Measurements from ENCODE around the gene ATP5F1E. TPM values are rescaled to one million over a fixed set of nuclear protein-coding genes. Genes with fewer than 3 reads are reported as not detected.

ATP5F1E gene
- total RNA-seq, 1 donor from 2014 or later = 28.2 TPM

DNA sequence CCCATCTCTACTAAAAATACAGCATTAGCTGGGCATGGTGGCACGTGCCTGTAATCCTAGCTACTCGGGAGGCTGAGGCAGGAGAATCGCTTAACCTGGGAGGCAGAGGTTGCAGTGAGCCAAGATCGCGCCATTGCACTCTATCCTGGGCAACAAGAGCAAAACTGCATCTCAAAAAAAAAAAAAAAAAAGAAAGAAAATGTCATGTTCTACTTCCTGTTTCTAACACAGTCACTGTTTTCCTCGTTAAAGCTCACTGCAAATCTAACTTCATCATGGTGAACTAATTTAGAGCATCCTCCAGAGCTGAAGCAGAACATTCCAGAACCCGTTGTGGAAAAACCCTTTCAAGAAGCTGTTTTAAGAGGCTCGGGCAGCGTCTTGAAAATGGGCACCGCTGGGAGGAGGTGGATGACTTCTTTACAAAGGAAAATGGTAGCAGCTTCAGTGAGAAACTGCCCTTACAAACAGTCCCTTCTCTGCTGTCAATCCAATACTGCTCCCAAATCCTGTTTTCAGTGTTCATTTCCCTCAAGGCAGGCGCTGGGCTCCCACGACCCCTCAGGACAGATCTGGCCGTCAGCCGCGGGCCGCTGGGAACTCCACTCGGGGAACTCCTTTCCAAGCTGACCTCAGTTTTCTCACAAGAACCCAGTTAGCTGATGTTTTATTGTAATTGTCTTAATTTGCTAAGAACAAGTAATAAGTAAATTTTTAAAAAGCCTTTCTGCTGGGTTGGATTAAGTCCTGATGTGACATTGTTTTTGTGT lies 37.6 kb downstream of the ATP5F1E start:
- H3K9me3 ChIP-seq (ENCODE audit: control insufficient read depth in 3 of 3, low read length in 3 of 3) = no peaks in the 10 kb centered on the region
- H3K4me3 ChIP-seq (ENCODE audit: low read length in 3 of 3) = no peak overlapping the region
- H3K27me3 ChIP-seq (ENCODE audit: control insufficient read depth in 3 of 3, insufficient read depth in 3 of 3, low read length in 3 of 3) = no peaks in the 10 kb centered on the region
- H3K4me1 ChIP-seq (ENCODE audit: control insufficient read depth in 3 of 3, insufficient read depth in 3 of 3, low read length in 3 of 3) = peaks cover 5 to 9% (median 8%) of the 10 kb centered on the region in 3 donors
- H3K27ac ChIP-seq (ENCODE audit: low read depth, low read length) = no peak overlapping the region
- H3K9ac ChIP-seq (ENCODE audit: low read depth in 1 of 3, low read length in 3 of 3) = no peak overlapping the region
- H3K36me3 ChIP-seq (ENCODE audit: control insufficient read depth in 3 of 3, insufficient read depth in 3 of 3, low read length in 3 of 3) = peaks cover 70 to 82% (median 78%) of the 10 kb centered on the region in 3 donors

DNA sequence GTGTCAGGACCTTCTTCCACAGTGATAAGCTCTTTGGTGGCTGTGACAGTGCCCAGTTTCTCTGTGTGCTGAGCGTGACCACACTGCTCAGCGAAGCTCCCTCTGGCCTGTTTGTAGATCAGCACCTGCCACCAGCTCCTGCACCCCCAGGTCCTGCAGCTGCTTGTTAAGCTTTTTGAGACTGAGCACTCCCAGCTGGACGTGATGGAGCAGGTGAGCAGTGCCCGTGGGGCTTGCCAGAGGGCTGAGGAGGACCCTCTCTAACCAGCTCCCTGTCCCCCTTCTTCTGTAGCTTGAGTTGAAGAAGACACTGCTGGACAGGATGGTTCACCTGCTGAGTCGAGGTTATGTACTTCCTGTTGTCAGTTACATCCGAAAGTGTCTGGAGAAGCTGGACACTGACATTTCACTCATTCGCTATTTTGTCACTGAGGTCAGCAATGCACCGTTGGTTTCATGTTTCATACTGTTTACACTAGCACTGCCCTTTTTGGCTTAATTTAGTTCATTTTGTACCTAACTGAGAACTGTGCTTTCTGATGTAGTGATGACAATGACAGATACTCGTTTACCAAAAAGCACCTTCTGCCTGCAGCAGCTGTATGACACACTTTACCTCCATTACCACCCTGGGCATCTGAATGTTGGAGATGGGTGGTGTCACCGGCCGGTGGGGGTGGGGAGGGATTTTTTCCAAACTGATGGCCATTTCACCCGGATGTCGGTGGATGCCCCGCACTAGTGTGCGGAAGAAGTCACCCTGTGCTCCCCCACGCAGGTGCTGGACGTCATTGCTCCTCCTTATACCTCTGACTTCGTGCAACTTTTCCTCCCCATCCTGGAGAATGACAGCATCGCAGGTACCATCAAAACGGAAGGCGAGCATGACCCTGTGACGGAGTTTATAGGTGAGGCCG lies 38.5 kb downstream of the ATP5F1E start:
- no peaks in the 10 kb centered on the region for H3K9me3 ChIP-seq (ENCODE audit: control insufficient read depth in 3 of 3, low read length in 3 of 3)
- H3K36me3 ChIP-seq (ENCODE audit: control insufficient read depth in 3 of 3, insufficient read depth in 3 of 3, low read length in 3 of 3) = peaks cover 77 to 87% (median 82%) of the 10 kb centered on the region in 3 donors
- no peak overlapping the region for H3K9ac ChIP-seq (ENCODE audit: low read depth in 1 of 3, low read length in 3 of 3)
- H3K27ac ChIP-seq (ENCODE audit: low read depth, low read length) = no peak overlapping the region
- no peaks in the 10 kb centered on the region for H3K27me3 ChIP-seq (ENCODE audit: control insufficient read depth in 3 of 3, insufficient read depth in 3 of 3, low read length in 3 of 3)
- no peak overlapping the region for H3K4me3 ChIP-seq (ENCODE audit: low read length in 3 of 3)
- peaks cover 5 to 9% (median 8%) of the 10 kb centered on the region in 3 donors for H3K4me1 ChIP-seq (ENCODE audit: control insufficient read depth in 3 of 3, insufficient read depth in 3 of 3, low read length in 3 of 3)

DNA sequence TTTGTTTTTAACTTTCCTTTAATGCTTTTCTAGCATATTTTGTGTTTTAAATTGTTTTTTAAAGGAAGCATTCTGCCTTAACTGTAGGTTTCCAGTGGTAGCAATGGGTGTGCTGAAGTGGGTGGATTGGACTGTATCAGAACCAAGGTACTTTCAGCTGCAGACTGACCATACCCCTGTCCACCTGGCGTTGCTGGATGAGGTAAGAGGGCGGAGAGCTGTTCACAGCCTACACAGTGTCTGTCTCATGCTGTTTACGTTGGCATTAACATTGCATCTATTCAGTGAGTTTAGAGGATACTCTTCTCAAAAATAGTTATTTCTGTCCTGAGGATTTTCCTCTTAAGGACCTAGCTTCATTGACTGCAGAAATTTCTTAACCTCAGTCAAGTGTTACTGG lies 39.2 kb downstream of the ATP5F1E start:
- H3K27ac ChIP-seq (ENCODE audit: low read depth, low read length) = no peak overlapping the region

DNA sequence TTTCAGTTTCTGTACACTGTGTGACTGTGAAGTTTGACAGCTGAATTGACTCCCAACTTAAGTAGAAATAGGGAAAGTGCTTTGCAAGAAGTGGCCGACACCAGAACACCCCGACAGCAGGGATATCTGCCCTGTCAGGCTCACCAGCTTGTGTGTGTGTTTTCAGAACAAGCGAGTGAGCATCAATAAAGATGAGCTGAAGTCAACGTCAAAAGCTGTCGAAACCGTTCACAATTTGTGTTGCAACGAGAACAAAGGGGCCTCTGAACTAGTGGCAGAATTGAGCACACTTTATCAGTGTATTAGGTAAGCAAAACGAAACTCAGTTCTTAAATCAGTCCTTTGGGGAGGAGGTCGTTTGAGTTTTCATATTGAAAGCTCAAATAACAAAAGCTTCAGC lies 40.4 kb downstream of the ATP5F1E start:
- Histone ChIP-seq H3K9ac (ENCODE audit: low read depth in 1 of 3, low read length in 3 of 3) (no peak overlapping the region), H3K27ac (ENCODE audit: low read depth, low read length) (no peak overlapping the region), H3K9me3 (ENCODE audit: control insufficient read depth in 3 of 3, low read length in 3 of 3) (no peaks in the 10 kb centered on the region)

More for the DNA sequence above, 39.2 kb downstream of the ATP5F1E start:
- Histone ChIP-seq H3K36me3 (ENCODE audit: control insufficient read depth in 3 of 3, insufficient read depth in 3 of 3, low read length in 3 of 3) (peaks cover 83 to 89% (median 89%) of the 10 kb centered on the region in 3 donors), H3K9me3 (ENCODE audit: control insufficient read depth in 3 of 3, low read length in 3 of 3) (no peaks in the 10 kb centered on the region), H3K9ac (ENCODE audit: low read depth in 1 of 3, low read length in 3 of 3) (no peak overlapping the region), H3K4me3 (ENCODE audit: low read length in 3 of 3) (no peak overlapping the region), H3K27me3 (ENCODE audit: control insufficient read depth in 3 of 3, insufficient read depth in 3 of 3, low read length in 3 of 3) (no peaks in the 10 kb centered on the region), H3K4me1 (ENCODE audit: control insufficient read depth in 3 of 3, insufficient read depth in 3 of 3, low read length in 3 of 3) (peaks cover 5 to 11% (median 8%) of the 10 kb centered on the region in 3 donors)

DNA sequence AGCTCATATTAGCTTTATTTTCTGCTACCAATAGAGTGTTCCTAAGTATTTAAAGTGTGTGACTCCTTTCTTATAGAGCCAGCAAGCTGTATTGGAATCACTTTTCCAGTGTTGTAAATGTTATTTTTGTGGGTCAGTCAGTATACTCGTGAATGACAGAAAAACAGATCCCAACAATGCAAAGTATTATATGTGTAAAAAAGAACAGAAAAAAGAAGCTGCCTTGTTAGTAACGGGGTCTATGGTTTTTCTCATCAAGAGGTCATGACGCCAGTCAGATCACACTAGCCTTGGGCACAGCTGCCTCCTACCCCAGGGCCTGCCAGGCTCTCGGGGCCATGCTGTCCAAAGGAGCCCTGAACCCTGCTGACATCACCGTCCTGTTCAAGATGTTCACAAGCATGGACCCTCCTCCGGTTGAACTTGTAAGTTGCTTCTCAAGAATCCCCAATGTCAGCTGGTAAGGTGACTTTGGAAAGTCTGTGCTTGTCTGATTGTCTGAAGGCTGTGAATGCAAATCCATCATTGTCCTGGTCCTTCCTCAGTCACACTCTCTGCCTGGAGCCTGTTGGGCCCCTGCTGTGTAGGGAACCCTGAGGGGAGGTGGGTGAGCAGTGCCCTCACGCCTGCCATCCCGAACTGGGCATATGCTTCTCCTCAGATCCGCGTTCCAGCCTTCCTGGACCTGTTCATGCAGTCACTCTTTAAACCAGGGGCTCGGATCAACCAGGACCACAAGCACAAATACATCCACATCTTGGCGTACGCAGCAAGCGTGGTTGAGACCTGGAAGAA lies 41.3 kb downstream of the ATP5F1E start:
- H3K36me3 ChIP-seq (ENCODE audit: control insufficient read depth in 3 of 3, insufficient read depth in 3 of 3, low read length in 3 of 3) = peaks cover 79 to 89% (median 81%) of the 10 kb centered on the region in 3 donors

More for the DNA sequence above, 40.4 kb downstream of the ATP5F1E start:
- no peak overlapping the region for H3K4me3 ChIP-seq (ENCODE audit: low read length in 3 of 3)
- H3K27me3 ChIP-seq (ENCODE audit: control insufficient read depth in 3 of 3, insufficient read depth in 3 of 3, low read length in 3 of 3) = no peaks in the 10 kb centered on the region
- H3K4me1 ChIP-seq (ENCODE audit: control insufficient read depth in 3 of 3, insufficient read depth in 3 of 3, low read length in 3 of 3) = peaks cover 5 to 14% (median 8%) of the 10 kb centered on the region in 3 donors
- peaks cover 82 to 92% (median 90%) of the 10 kb centered on the region in 3 donors for H3K36me3 ChIP-seq (ENCODE audit: control insufficient read depth in 3 of 3, insufficient read depth in 3 of 3, low read length in 3 of 3)

DNA sequence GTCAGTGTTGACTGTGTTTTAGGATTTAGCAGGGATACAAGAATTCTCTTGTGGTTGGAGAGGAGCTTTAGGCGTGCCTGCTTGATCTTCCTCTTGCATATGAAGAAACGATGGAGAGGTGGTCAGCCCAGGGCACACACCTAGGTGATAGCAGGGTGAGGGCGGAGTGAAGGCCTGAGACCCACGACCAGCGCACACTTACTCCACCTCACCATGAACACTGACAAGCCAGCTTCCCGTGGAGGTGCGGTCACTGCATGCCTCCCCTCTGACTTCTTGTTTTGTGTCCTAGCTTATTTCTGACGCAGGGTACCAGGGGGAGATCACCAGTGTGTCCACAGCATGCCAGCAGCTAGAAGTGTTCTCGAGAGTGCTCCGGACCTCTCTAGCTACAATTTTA lies 42.9 kb downstream of the ATP5F1E start:
- peaks cover 65 to 72% (median 68%) of the 10 kb centered on the region in 3 donors for H3K36me3 ChIP-seq (ENCODE audit: control insufficient read depth in 3 of 3, insufficient read depth in 3 of 3, low read length in 3 of 3)
- H3K27me3 ChIP-seq (ENCODE audit: control insufficient read depth in 3 of 3, insufficient read depth in 3 of 3, low read length in 3 of 3) = no peaks in the 10 kb centered on the region
- no peak overlapping the region for H3K4me3 ChIP-seq (ENCODE audit: low read length in 3 of 3)
- H3K9me3 ChIP-seq (ENCODE audit: control insufficient read depth in 3 of 3, low read length in 3 of 3) = no peaks in the 10 kb centered on the region
- H3K9ac ChIP-seq (ENCODE audit: low read depth in 1 of 3, low read length in 3 of 3) = no peak overlapping the region
- H3K4me1 ChIP-seq (ENCODE audit: control insufficient read depth in 3 of 3, insufficient read depth in 3 of 3, low read length in 3 of 3) = peaks cover 14 to 25% (median 17%) of the 10 kb centered on the region in 3 donors
- H3K27ac ChIP-seq (ENCODE audit: low read depth, low read length) = no peak overlapping the region

More for the DNA sequence above, 41.3 kb downstream of the ATP5F1E start:
- peaks cover 7 to 14% (median 10%) of the 10 kb centered on the region in 3 donors for H3K4me1 ChIP-seq (ENCODE audit: control insufficient read depth in 3 of 3, insufficient read depth in 3 of 3, low read length in 3 of 3)
- H3K27ac ChIP-seq (ENCODE audit: low read depth, low read length) = no peak overlapping the region
- H3K9me3 ChIP-seq (ENCODE audit: control insufficient read depth in 3 of 3, low read length in 3 of 3) = no peaks in the 10 kb centered on the region
- no peak overlapping the region for H3K4me3 ChIP-seq (ENCODE audit: low read length in 3 of 3)
- H3K27me3 ChIP-seq (ENCODE audit: control insufficient read depth in 3 of 3, insufficient read depth in 3 of 3, low read length in 3 of 3) = no peaks in the 10 kb centered on the region
- no peak overlapping the region for H3K9ac ChIP-seq (ENCODE audit: low read depth in 1 of 3, low read length in 3 of 3)

DNA sequence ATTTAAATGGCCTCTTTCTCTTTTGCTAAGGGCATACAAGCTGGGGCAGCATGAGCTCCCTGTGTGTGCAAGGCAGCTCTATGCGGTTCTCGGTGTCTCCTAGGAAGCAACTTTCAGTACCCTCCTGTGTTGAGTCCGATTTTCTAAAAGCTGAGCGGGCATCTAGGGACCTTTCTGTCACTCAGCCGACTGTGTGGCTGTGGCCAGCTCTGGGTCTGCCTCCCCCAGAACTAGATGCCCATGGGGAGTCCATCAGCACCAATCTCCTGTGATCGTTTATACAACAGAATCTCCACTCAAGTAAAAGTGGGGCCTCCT lies 43.6 kb downstream of the ATP5F1E start:
- no peaks in the 10 kb centered on the region for H3K27me3 ChIP-seq (ENCODE audit: control insufficient read depth in 3 of 3, insufficient read depth in 3 of 3, low read length in 3 of 3)
- no peak overlapping the region for H3K4me3 ChIP-seq (ENCODE audit: low read length in 3 of 3)
- no peaks in the 10 kb centered on the region for H3K9me3 ChIP-seq (ENCODE audit: control insufficient read depth in 3 of 3, low read length in 3 of 3)
- no peak overlapping the region for H3K27ac ChIP-seq (ENCODE audit: low read depth, low read length)
- H3K36me3 ChIP-seq (ENCODE audit: control insufficient read depth in 3 of 3, insufficient read depth in 3 of 3, low read length in 3 of 3) = peaks cover 58 to 66% (median 63%) of the 10 kb centered on the region in 3 donors
- peak overlapping the region in 2 of 3 donors; percentile 1 to 25 for H3K9ac ChIP-seq (ENCODE audit: low read depth in 1 of 3, low read length in 3 of 3)
- peaks cover 14 to 32% (median 23%) of the 10 kb centered on the region in 3 donors for H3K4me1 ChIP-seq (ENCODE audit: control insufficient read depth in 3 of 3, insufficient read depth in 3 of 3, low read length in 3 of 3)

DNA sequence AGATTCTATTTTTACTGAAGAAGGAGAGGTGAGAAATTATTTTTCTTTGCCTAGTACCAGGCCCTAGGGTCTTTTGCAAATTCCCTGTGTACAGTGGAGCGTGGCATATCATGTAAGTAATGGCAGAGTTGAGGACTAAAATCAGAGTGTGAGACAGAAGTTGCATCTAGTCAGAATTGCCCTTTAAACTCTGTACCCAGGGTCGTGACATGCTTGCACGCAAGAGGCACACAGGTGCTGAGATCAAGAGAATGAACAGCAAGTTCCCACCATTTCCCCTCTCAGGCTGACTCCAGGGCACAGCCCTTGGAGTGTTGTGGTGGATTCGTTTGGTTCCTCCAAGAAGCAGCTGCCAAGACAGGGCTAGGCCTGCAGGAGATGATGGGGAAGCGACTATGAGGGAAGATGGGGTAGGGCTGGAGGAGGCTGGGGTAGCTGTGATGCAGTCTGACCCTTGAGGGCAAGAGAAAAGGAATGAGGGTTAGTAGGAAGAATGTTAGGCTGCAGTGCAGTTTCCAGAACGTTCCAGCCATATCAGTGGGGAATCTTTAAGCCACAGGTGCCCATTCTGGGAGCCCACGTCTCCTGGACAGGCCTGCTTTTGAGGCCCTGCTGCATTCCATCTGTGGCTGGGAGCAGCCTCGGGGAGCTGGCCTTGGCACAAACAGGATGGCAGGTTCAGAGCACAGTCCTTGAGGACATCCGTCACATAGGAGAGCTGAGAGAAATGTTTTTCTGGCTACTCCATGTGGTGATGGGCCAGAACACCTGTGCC lies 44.2 kb downstream of the ATP5F1E start:
- Histone ChIP-seq H3K27ac (ENCODE audit: low read depth, low read length) (no peak overlapping the region), H3K27me3 (ENCODE audit: control insufficient read depth in 3 of 3, insufficient read depth in 3 of 3, low read length in 3 of 3) (no peaks in the 10 kb centered on the region), H3K9me3 (ENCODE audit: control insufficient read depth in 3 of 3, low read length in 3 of 3) (no peaks in the 10 kb centered on the region), H3K4me3 (ENCODE audit: low read length in 3 of 3) (no peak overlapping the region), H3K4me1 (ENCODE audit: control insufficient read depth in 3 of 3, insufficient read depth in 3 of 3, low read length in 3 of 3) (peaks cover 14 to 30% (median 18%) of the 10 kb centered on the region in 3 donors), H3K9ac (ENCODE audit: low read depth in 1 of 3, low read length in 3 of 3) (peak overlapping the region in 2 of 3 donors; percentile 1 to 25), H3K36me3 (ENCODE audit: control insufficient read depth in 3 of 3, insufficient read depth in 3 of 3, low read length in 3 of 3) (peaks cover 53 to 61% (median 57%) of the 10 kb centered on the region in 3 donors)

DNA sequence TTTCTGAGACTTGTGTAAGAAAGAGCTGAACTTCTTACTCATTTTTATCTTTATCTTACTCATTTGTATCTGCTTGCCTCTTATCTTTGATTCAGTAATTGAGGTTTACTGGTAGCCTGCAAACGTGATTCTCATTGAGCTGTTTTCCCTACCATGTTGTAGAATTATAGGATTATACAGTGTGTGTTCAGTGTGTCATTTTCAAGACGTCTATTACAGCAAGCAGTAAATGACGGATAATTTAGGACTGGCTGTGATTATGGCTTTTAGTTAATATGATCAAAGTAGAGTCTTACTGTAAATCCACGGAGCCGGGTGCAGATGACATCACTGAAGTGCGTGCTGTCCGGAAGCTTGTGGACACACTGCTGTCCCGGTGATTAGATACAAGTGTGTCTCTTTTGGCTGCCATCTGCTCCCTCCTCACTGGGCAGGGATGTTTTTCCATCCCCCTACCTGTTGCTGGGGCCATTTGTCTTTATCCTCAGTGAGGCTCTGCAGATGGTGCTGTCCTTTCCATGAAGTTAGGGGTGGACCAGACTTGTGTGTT lies 45.1 kb downstream of the ATP5F1E start:
- no peaks in the 10 kb centered on the region for H3K9me3 ChIP-seq (ENCODE audit: control insufficient read depth in 3 of 3, low read length in 3 of 3)
- H3K4me3 ChIP-seq (ENCODE audit: low read length in 3 of 3) = no peak overlapping the region
- no peak overlapping the region for H3K9ac ChIP-seq (ENCODE audit: low read depth in 1 of 3, low read length in 3 of 3)
- peaks cover 15 to 35% (median 24%) of the 10 kb centered on the region in 3 donors for H3K4me1 ChIP-seq (ENCODE audit: control insufficient read depth in 3 of 3, insufficient read depth in 3 of 3, low read length in 3 of 3)
- no peak overlapping the region for H3K27ac ChIP-seq (ENCODE audit: low read depth, low read length)
- H3K36me3 ChIP-seq (ENCODE audit: control insufficient read depth in 3 of 3, insufficient read depth in 3 of 3, low read length in 3 of 3) = peaks cover 46 to 52% (median 51%) of the 10 kb centered on the region in 3 donors
- no peaks in the 10 kb centered on the region for H3K27me3 ChIP-seq (ENCODE audit: control insufficient read depth in 3 of 3, insufficient read depth in 3 of 3, low read length in 3 of 3)
